HepG2 (cell line): ENCODE data around the gene GCN1. TPM values are rescaled to one million over a fixed set of nuclear protein-coding genes. Genes with fewer than 3 reads are reported as not detected.

Source experiments
- IKZF4 ChIP-seq: sonication (generic); formaldehyde crosslinking; IDR thresholded peaks from 2 replicates; pipeline ENCODE4 v1.5.1; 2020; ENCODE audit warnings: borderline replicate concordance, mild to moderate bottlenecking, low read depth, missing genetic modification reagents; ENCODE audit errors: not compliant biosample characterization
- JUN ChIP-seq: sonication (generic); formaldehyde crosslinking; IDR thresholded peaks from 2 replicates; pipeline ENCODE4 v1.4.0; 2020; ENCODE audit warnings: mild to moderate bottlenecking, missing genetic modification reagents
- MLLT10 ChIP-seq: sonication (generic); formaldehyde crosslinking; IDR thresholded peaks from 2 replicates; pipeline ENCODE4 v1.4.0; 2020; ENCODE audit warnings: missing genetic modification reagents
- SIX4 ChIP-seq: sonication (generic); formaldehyde crosslinking; IDR thresholded peaks from 2 replicates; pipeline ENCODE4 v1.4.0; 2020; ENCODE audit warnings: missing genetic modification reagents
- TEAD3 ChIP-seq: optimal IDR thresholded peaks from 2 replicates; pipeline ENCODE3; 2016; ENCODE audit warnings: borderline replicate concordance
- ZNF101 ChIP-seq: sonication (generic); formaldehyde crosslinking; IDR thresholded peaks from 2 replicates; pipeline ENCODE4 v1.4.0; 2020; ENCODE audit warnings: mild to moderate bottlenecking, low read depth, missing genetic modification reagents, borderline replicate concordance
- ZNF781 ChIP-seq: sonication (generic); formaldehyde crosslinking; IDR thresholded peaks from 2 replicates; pipeline ENCODE4 v1.5.1; 2020; ENCODE audit warnings: borderline replicate concordance, mild to moderate bottlenecking, missing genetic modification reagents; ENCODE audit errors: not compliant biosample characterization
- ZNF800 ChIP-seq: sonication (generic); formaldehyde crosslinking; IDR thresholded peaks from 2 replicates; pipeline ENCODE4 v1.4.0; 2020; ENCODE audit warnings: missing genetic modification reagents
- ZSCAN20 ChIP-seq: sonication (generic); formaldehyde crosslinking; IDR thresholded peaks from 2 replicates; pipeline ENCODE4 v1.4.0; 2020; ENCODE audit warnings: missing genetic modification reagents, mild to moderate bottlenecking, borderline replicate concordance
- polyA plus RNA-seq, 8 experiments: library from polyadenylated mRNA; depleted of rRNA in 3 of 8; stranded (reverse) in 7 of 8; unstranded in 1 of 8; fragments of >200 nt; fragmentation: Illumina TruSeq in 4 of 8; extraction: Trizol in 4 of 8; gene quantifications; 2 replicates each; pipeline versions ENCODE4 v1.2.1 to v1.2.3, GENCODE V29; 2011 to 2016; ENCODE audit warnings: low read depth in 4 of 8, missing spikeins in 1 of 8, mixed read lengths in 1 of 8; ENCODE audit not compliant: insufficient read depth in 1 of 8
- total RNA-seq, 5 experiments: library from RNA; depleted of rRNA; stranded (reverse); fragments of >200 nt; fragmentation: Illumina TruSeq; extraction: Trizol; gene quantifications; 2 replicates each; pipeline ENCODE4 v1.2.3, GENCODE V29; 2016; ENCODE audit warnings: low read depth in 1 of 5
- TF ChIP-seq, protein P1 (sequence below): sonication (generic); formaldehyde crosslinking; IDR thresholded peaks from 2 replicates; pipeline ENCODE4 v1.8.0; 2022; ENCODE audit warnings: mild to moderate bottlenecking, missing genetic modification reagents, borderline replicate concordance
- TF ChIP-seq, protein P2 (sequence below): sonication (generic); formaldehyde crosslinking; IDR thresholded peaks from 2 replicates; pipeline ENCODE4 v1.4.0; 2020; ENCODE audit warnings: missing genetic modification reagents
- TF ChIP-seq, protein P3 (sequence below): sonication (generic); formaldehyde crosslinking; IDR thresholded peaks from 2 replicates; pipeline ENCODE4 v1.5.0; 2020; ENCODE audit warnings: mild to moderate bottlenecking, missing genetic modification reagents
- TF ChIP-seq, protein P4 (sequence below): IDR thresholded peaks from 2 replicates; pipeline ENCODE4 v1.6.1; 2016; ENCODE audit warnings: missing compliant biosample characterization, missing genetic modification reagents, borderline replicate concordance
- TF ChIP-seq, protein P5 (sequence below): sonication (generic); formaldehyde crosslinking; IDR thresholded peaks from 2 replicates; pipeline ENCODE4 v1.5.0; 2020; ENCODE audit warnings: mild to moderate bottlenecking, missing genetic modification reagents

GCN1 gene
- total and polyA plus RNA-seq, 2 of the 13 experiments (the other 11 are each of a cell fraction or from before 2014, with no cell fraction given): 58.2 to 83.0 TPM

- TF ChIP-seq, protein P1, sequence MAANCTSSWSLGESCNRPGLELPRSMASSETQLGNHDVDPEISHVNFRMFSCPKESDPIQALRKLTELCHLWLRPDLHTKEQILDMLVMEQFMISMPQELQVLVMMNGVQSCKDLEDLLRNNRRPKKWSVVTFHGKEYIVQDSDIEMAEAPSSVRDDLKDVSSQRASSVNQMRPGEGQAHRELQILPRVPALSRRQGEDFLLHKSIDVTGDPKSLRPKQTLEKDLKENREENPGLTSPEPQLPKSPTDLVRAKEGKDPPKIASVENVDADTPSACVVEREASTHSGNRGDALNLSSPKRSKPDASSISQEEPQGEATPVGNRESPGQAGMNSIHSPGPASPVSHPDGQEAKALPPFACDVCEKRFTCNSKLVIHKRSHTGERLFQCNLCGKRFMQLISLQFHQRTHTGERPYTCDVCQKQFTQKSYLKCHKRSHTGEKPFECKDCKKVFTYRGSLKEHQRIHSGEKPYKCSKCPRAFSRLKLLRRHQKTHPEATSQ (CRISPR knock-in tag): no peak
- TF ChIP-seq, protein P2, sequence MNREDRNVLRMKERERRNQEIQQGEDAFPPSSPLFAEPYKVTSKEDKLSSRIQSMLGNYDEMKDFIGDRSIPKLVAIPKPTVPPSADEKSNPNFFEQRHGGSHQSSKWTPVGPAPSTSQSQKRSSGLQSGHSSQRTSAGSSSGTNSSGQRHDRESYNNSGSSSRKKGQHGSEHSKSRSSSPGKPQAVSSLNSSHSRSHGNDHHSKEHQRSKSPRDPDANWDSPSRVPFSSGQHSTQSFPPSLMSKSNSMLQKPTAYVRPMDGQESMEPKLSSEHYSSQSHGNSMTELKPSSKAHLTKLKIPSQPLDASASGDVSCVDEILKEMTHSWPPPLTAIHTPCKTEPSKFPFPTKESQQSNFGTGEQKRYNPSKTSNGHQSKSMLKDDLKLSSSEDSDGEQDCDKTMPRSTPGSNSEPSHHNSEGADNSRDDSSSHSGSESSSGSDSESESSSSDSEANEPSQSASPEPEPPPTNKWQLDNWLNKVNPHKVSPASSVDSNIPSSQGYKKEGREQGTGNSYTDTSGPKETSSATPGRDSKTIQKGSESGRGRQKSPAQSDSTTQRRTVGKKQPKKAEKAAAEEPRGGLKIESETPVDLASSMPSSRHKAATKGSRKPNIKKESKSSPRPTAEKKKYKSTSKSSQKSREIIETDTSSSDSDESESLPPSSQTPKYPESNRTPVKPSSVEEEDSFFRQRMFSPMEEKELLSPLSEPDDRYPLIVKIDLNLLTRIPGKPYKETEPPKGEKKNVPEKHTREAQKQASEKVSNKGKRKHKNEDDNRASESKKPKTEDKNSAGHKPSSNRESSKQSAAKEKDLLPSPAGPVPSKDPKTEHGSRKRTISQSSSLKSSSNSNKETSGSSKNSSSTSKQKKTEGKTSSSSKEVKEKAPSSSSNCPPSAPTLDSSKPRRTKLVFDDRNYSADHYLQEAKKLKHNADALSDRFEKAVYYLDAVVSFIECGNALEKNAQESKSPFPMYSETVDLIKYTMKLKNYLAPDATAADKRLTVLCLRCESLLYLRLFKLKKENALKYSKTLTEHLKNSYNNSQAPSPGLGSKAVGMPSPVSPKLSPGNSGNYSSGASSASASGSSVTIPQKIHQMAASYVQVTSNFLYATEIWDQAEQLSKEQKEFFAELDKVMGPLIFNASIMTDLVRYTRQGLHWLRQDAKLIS (CRISPR knock-in tag): no peak
- TF ChIP-seq SIX4 (CRISPR knock-in tag) (no peak), ZNF781 (CRISPR knock-in tag) (no peak), ZNF800 (CRISPR knock-in tag) (no peak), ZNF101 (CRISPR knock-in tag) (no peak), IKZF4 (CRISPR knock-in tag) (no peak), ZSCAN20 (no peak), JUN (CRISPR knock-in tag) (no peak), MLLT10 (CRISPR knock-in tag) (no peak), TEAD3 (CRISPR knock-in tag) (peak; percentile 75)
- TF ChIP-seq, protein P3, sequence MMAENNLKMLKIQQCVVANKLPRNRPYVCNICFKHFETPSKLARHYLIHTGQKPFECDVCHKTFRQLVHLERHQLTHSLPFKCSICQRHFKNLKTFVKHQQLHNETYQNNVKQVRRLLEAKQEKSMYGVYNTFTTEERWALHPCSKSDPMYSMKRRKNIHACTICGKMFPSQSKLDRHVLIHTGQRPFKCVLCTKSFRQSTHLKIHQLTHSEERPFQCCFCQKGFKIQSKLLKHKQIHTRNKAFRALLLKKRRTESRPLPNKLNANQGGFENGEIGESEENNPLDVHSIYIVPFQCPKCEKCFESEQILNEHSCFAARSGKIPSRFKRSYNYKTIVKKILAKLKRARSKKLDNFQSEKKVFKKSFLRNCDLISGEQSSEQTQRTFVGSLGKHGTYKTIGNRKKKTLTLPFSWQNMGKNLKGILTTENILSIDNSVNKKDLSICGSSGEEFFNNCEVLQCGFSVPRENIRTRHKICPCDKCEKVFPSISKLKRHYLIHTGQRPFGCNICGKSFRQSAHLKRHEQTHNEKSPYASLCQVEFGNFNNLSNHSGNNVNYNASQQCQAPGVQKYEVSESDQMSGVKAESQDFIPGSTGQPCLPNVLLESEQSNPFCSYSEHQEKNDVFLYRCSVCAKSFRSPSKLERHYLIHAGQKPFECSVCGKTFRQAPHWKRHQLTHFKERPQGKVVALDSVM (CRISPR knock-in tag): peak; percentile 93
- TF ChIP-seq, protein P4, sequence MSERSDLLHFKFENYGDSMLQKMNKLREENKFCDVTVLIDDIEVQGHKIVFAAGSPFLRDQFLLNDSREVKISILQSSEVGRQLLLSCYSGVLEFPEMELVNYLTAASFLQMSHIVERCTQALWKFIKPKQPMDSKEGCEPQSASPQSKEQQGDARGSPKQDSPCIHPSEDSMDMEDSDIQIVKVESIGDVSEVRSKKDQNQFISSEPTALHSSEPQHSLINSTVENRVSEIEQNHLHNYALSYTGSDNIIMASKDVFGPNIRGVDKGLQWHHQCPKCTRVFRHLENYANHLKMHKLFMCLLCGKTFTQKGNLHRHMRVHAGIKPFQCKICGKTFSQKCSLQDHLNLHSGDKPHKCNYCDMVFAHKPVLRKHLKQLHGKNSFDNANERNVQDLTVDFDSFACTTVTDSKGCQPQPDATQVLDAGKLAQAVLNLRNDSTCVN (CRISPR knock-in tag): no peak
- TF ChIP-seq, protein P5, sequence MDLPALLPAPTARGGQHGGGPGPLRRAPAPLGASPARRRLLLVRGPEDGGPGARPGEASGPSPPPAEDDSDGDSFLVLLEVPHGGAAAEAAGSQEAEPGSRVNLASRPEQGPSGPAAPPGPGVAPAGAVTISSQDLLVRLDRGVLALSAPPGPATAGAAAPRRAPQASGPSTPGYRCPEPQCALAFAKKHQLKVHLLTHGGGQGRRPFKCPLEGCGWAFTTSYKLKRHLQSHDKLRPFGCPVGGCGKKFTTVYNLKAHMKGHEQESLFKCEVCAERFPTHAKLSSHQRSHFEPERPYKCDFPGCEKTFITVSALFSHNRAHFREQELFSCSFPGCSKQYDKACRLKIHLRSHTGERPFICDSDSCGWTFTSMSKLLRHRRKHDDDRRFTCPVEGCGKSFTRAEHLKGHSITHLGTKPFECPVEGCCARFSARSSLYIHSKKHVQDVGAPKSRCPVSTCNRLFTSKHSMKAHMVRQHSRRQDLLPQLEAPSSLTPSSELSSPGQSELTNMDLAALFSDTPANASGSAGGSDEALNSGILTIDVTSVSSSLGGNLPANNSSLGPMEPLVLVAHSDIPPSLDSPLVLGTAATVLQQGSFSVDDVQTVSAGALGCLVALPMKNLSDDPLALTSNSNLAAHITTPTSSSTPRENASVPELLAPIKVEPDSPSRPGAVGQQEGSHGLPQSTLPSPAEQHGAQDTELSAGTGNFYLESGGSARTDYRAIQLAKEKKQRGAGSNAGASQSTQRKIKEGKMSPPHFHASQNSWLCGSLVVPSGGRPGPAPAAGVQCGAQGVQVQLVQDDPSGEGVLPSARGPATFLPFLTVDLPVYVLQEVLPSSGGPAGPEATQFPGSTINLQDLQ (CRISPR knock-in tag): no peak
These were observed 32.9 kb upstream of the GCN1 start (continued) for GRCh38 chr12:120227233-120228040.
